Trophoblast cell (in vitro differentiated cells and primary cell): ENCODE results near the gene ZFP28.
A peak's percentile ranks its signal among the peaks of the same experiment; 100 is the strongest.

ENCODE experiments used
- DNase-seq, 2 donors: peaks; one replicate each; pipeline ENCODE4 v3.0.0-alpha.2; 2016
- H2AFZ ChIP-seq: 2 replicates; pipeline ENCODE4 v1.6.1; 2013; ENCODE audit warnings: low read length, moderate library complexity, mild to moderate bottlenecking; ENCODE audit not compliant: insufficient read depth, poor library complexity
- H2AK5ac ChIP-seq: 2 replicates; pipeline ENCODE4 v1.6.1; 2013; ENCODE audit warnings: mild to moderate bottlenecking, low read length
- H2BK120ac ChIP-seq: 2 replicates; pipeline ENCODE4 v1.6.1; 2013; ENCODE audit warnings: low read length, mild to moderate bottlenecking, moderate library complexity; ENCODE audit not compliant: insufficient read depth, poor library complexity
- H2BK12ac ChIP-seq: 2 replicates; pipeline ENCODE4 v1.6.1; 2013; ENCODE audit warnings: mild to moderate bottlenecking, low read length, moderate library complexity
- H2BK5ac ChIP-seq: 2 replicates; pipeline ENCODE4 v1.6.1; 2013; ENCODE audit warnings: low read length, low read depth, moderate library complexity, mild to moderate bottlenecking; ENCODE audit not compliant: poor library complexity
- H3K14ac ChIP-seq: 2 replicates; pipeline ENCODE4 v1.6.1; 2013; ENCODE audit warnings: mild to moderate bottlenecking, low read length
- H3K18ac ChIP-seq: 2 replicates; pipeline ENCODE4 v1.6.1; 2013; ENCODE audit warnings: mild to moderate bottlenecking, low read length
- H3K23ac ChIP-seq: 2 replicates; pipeline ENCODE4 v1.6.1; 2013; ENCODE audit warnings: low read length
- H3K27ac ChIP-seq: 2 replicates; pipeline ENCODE4 v1.5.1; 2013; ENCODE audit warnings: low read depth, mild to moderate bottlenecking, inconsistent platforms, low read length, moderate library complexity
- H3K27me3 ChIP-seq: 2 replicates; pipeline ENCODE4 v1.6.1; 2013; ENCODE audit warnings: inconsistent platforms, mild to moderate bottlenecking, low read length, moderate library complexity; ENCODE audit not compliant: insufficient read depth
- H3K36me3 ChIP-seq, 2 experiments: 1 replicate in 1 of 2; 2 replicates in 1 of 2; pipeline ENCODE4 v1.6.1; 2013; ENCODE audit warnings: low read length in 2 of 2, mild to moderate bottlenecking in 2 of 2, moderate library complexity in 1 of 2; ENCODE audit not compliant: insufficient read depth in 2 of 2, control insufficient read depth in 1 of 2
- H3K4ac ChIP-seq: 2 replicates; pipeline ENCODE4 v1.6.1; 2013; ENCODE audit warnings: low read depth, mild to moderate bottlenecking, low read length, moderate library complexity
- H3K4me1 ChIP-seq, 2 experiments: 1 replicate in 1 of 2; 2 replicates in 1 of 2; pipeline ENCODE4 v1.6.1; 2013; ENCODE audit warnings: low read length in 2 of 2, mild to moderate bottlenecking in 2 of 2, moderate library complexity in 1 of 2; ENCODE audit not compliant: insufficient read depth in 2 of 2, control insufficient read depth in 1 of 2
- H3K4me2 ChIP-seq: 2 replicates; pipeline ENCODE4 v1.6.1; 2013; ENCODE audit warnings: inconsistent platforms, mild to moderate bottlenecking, low read length, moderate library complexity
- H3K4me3 ChIP-seq: 2 replicates; pipeline ENCODE4 v1.5.1; 2013; ENCODE audit warnings: mild to moderate bottlenecking, low read depth, low read length, inconsistent platforms
- H3K79me1 ChIP-seq: one replicate; pipeline ENCODE4 v1.6.1; 2013; ENCODE audit warnings: low read length
- H3K79me2 ChIP-seq: 2 replicates; pipeline ENCODE4 v1.6.1; 2013; ENCODE audit warnings: low read length, mild to moderate bottlenecking; ENCODE audit not compliant: control insufficient read depth, insufficient read depth, poor library complexity
- H3K9ac ChIP-seq: 2 replicates; pipeline ENCODE4 v1.6.1; 2013; ENCODE audit warnings: mild to moderate bottlenecking, low read length
- H3K9me3 ChIP-seq: 2 replicates; pipeline ENCODE4 v1.6.1; 2013; ENCODE audit warnings: low read depth, mild to moderate bottlenecking, control low read depth, inconsistent platforms, low read length; ENCODE audit not compliant: insufficient read depth
- H4K12ac ChIP-seq: 2 replicates; pipeline ENCODE4 v1.6.1; 2013; ENCODE audit warnings: low read depth, mild to moderate bottlenecking, low read length, moderate library complexity
- H4K8ac ChIP-seq: 2 replicates; pipeline ENCODE4 v1.6.1; 2013; ENCODE audit warnings: low read depth, mild to moderate bottlenecking, low read length, moderate library complexity
- H4K91ac ChIP-seq: one replicate; pipeline ENCODE4 v1.6.1; 2013; ENCODE audit warnings: low read depth, mild to moderate bottlenecking, low read length, moderate library complexity
- WGBS: extraction: QIAGEN DNeasy Blood & Tissue Kit; methylation state at CpG from one replicate; pipeline ENCODE4 v1.1.7; 2013; ENCODE audit warnings: missing lambda C conversion rate; ENCODE audit not compliant: insufficient read length, insufficient coverage; ENCODE audit errors: extremely low coverage; 5-methylcytosine and 5-hydroxymethylcytosine counted together

The ZFP28 gene

GRCh38 chr19:56577719-56578602, 39.2 kb downstream of the ZFP28 start:
- no CpG with 5 or more reads among the region's 11 CpGs for WGBS
- Histone ChIP-seq H3K9me3 (peaks cover 12% of the 10 kb centered on the region), H2AK5ac (no peak overlapping the region), H3K79me2 (no peaks in the 10 kb centered on the region), H3K23ac (no peak overlapping the region), H3K18ac (no peak overlapping the region), H3K4me1 (no peaks in the 10 kb centered on the region), H3K14ac (no peak overlapping the region), H2BK5ac (no peak overlapping the region), H3K4me2 (no peak overlapping the region), H4K91ac (no peak overlapping the region), H3K36me3 (peaks cover 0 to 5% of the 10 kb centered on the region in 2 experiments), H4K12ac (no peak overlapping the region), H2AFZ (no peak overlapping the region), H3K4me3 (no peak overlapping the region), H2BK120ac (no peak overlapping the region), H3K27ac (no peak overlapping the region), H3K27me3 (no peaks in the 10 kb centered on the region), H3K4ac (no peak overlapping the region), H3K9ac (no peak overlapping the region), H2BK12ac (no peak overlapping the region), H3K79me1 (no peaks in the 10 kb centered on the region), H4K8ac (no peak overlapping the region)
- DNase-seq, result peak in 1 of 2 donors; percentile 2

DNA sequence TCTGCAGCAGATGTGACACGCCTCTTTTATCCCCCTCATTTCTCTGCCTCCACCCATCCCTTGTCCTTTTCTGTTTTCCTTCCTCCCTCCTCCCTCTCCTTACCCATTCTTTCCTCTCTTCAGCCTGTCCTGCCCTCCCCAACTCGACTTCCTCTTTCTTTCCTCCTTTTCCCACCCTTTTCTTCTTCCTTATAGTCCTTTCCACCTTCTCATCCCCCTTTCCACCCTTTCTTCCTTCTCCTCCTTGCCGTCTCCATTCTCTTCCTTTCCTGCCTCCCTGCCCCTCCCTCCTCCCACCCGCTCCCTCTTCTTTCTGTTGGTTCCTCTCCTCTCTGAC, 55.7 kb downstream of the ZFP28 start:
- H3K9ac ChIP-seq, result no peak overlapping the region
- no peak overlapping the region for H3K18ac ChIP-seq
- H3K23ac ChIP-seq, result no peak overlapping the region
- peak overlapping the region; percentile 70 for H4K8ac ChIP-seq
- H2BK12ac ChIP-seq, result no peak overlapping the region
- H2AFZ ChIP-seq, result peak overlapping the region; percentile 80
- peaks cover 0 to 3% of the 10 kb centered on the region in 2 experiments for H3K36me3 ChIP-seq
- peaks cover 10% of the 10 kb centered on the region for H3K9me3 ChIP-seq
- peaks cover 5% of the 10 kb centered on the region for H3K79me2 ChIP-seq
- H2BK120ac ChIP-seq, result no peak overlapping the region
- 100% methylated on average over 1 of the region's 4 CpGs for WGBS
- H4K12ac ChIP-seq, result peak overlapping the region; percentile 36
- H3K4ac ChIP-seq, result no peak overlapping the region
- H3K4me3 ChIP-seq, result no peak overlapping the region
- H3K27ac ChIP-seq, result no peak overlapping the region
- H3K4me2 ChIP-seq, result no peak overlapping the region
- H3K14ac ChIP-seq, result no peak overlapping the region
- no peak overlapping the region for H2BK5ac ChIP-seq
- H3K4me1 ChIP-seq, result peaks cover 10 to 11% of the 10 kb centered on the region in 2 experiments
- H3K27me3 ChIP-seq, result no peaks in the 10 kb centered on the region
- H2AK5ac ChIP-seq, result no peak overlapping the region
- peaks cover 4% of the 10 kb centered on the region for H3K79me1 ChIP-seq
- no peak overlapping the region for H4K91ac ChIP-seq
- DNase-seq, result no peak

GRCh38 chr19:56594783-56595547, 56.2 kb downstream of the ZFP28 start, which contains the start of gene ZNF71:
Gene ZNF71 (plus strand): TSS chr19:56595302. CDS start chr19:56601559, 6,257 bp downstream.
- Histone ChIP-seq H4K8ac (peak within 1 kb of the TSS; percentile 78), H3K4ac (peak within 1 kb of the TSS; percentile 35), H3K79me2 (peaks cover 5% of the 10 kb centered on the region), H3K27me3 (no peaks in the 10 kb centered on the region), H3K14ac (peak within 1 kb of the TSS; percentile 85), H2AFZ (peak within 1 kb of the TSS; percentile 80), H4K91ac (peak within 1 kb of the TSS; percentile 57), H3K4me3 (peak within 1 kb of the TSS; percentile 96), H3K79me1 (peaks cover 4% of the 10 kb centered on the region), H2BK120ac (peak within 1 kb of the TSS; percentile 16), H2AK5ac (peak within 1 kb of the TSS; percentile 26), H4K12ac (peak within 1 kb of the TSS; percentile 49), H3K9ac (peak within 1 kb of the TSS; percentile 76), H3K4me1 (peaks cover 10 to 11% of the 10 kb centered on the region in 2 experiments), H3K36me3 (peaks cover 0 to 3% of the 10 kb centered on the region in 2 experiments), H2BK5ac (peak within 1 kb of the TSS; percentile 1), H3K27ac (no peak within 1 kb of the TSS), H3K9me3 (peaks cover 4% of the 10 kb centered on the region), H3K18ac (peak within 1 kb of the TSS; percentile 47), H3K4me2 (peak within 1 kb of the TSS; percentile 78), H2BK12ac (no peak within 1 kb of the TSS), H3K23ac (no peak within 1 kb of the TSS)
- 100% methylated on average over 1 of the region's 52 CpGs for WGBS
- peak; percentile 75 to 88 for DNase-seq

DNA sequence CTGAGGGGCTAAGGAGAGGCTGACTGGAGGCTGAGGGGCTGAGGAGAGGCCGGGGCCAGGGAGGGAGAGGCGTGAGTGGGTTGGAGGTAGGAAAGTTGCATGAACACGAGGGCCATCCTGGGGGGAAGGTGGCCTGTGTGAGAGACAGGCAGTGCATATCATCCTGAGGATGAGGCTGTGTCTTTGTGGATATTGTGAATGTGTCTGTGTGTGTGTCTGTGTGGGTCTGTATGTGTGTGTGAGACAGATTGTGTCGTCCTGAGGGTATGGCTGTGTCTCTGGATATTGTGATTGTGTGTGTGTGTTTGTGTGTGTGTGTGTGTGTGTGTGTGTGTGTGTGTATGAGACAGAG, 56.8 kb downstream of the ZFP28 start:
- Histone ChIP-seq H3K4me1 (peaks cover 10 to 11% of the 10 kb centered on the region in 2 experiments), H3K36me3 (peaks cover 0 to 3% of the 10 kb centered on the region in 2 experiments), H3K4me3 (peak overlapping the region; percentile 96), H2BK12ac (no peak overlapping the region), H4K91ac (peak overlapping the region; percentile 57), H3K27ac (no peak overlapping the region), H3K9me3 (no peaks in the 10 kb centered on the region), H2BK120ac (peak overlapping the region; percentile 16), H3K79me1 (peaks cover 4% of the 10 kb centered on the region), H2AK5ac (peak overlapping the region; percentile 26), H2AFZ (peak overlapping the region; percentile 46), H3K79me2 (peaks cover 5% of the 10 kb centered on the region), H3K14ac (peak overlapping the region; percentile 85), H3K27me3 (no peaks in the 10 kb centered on the region), H3K18ac (peak overlapping the region; percentile 47), H3K4ac (peak overlapping the region; percentile 35), H4K12ac (peak overlapping the region; percentile 49), H3K9ac (peak overlapping the region; percentile 76), H2BK5ac (peak overlapping the region; percentile 1), H4K8ac (peak overlapping the region; percentile 78), H3K4me2 (peak overlapping the region; percentile 78), H3K23ac (no peak overlapping the region)
- no CpG with 5 or more reads among the region's 4 CpGs for WGBS
- DNase-seq, result no peak
